Measurements from ENCODE around the gene ZNRD2.

The ZNRD2 gene

GRCh38 chr11:65538915-65539743 is 31.1 kb upstream of the ZNRD2 start:
- DNase-seq: no peak

GRCh38 chr11:65539744-65540289 is 30.5 kb upstream of the ZNRD2 start:
- DNase-seq: no peak

GRCh38 chr11:65540290-65541092 is 29.8 kb upstream of the ZNRD2 start:
- peak; percentile 59 for DNase-seq

- DNase-seq: no peak
These were observed 28.9 kb upstream of the ZNRD2 start for GRCh38 chr11:65541093-65541982.

- no peak for DNase-seq
These were observed 27.4 kb upstream of the ZNRD2 start for GRCh38 chr11:65542738-65543390.

- no peak for DNase-seq
These were observed 24.4 kb upstream of the ZNRD2 start for GRCh38 chr11:65545853-65546216.

GRCh38 chr11:65546217-65546958 is 23.9 kb upstream of the ZNRD2 start:
- peak; percentile 82 for DNase-seq

GRCh38 chr11:65547446-65548125 is 22.7 kb upstream of the ZNRD2 start:
- DNase-seq: no peak

- no peak for DNase-seq
These were observed 21.9 kb upstream of the ZNRD2 start for GRCh38 chr11:65548395-65548794.

GRCh38 chr11:65549096-65549495 is 21.2 kb upstream of the ZNRD2 start:
- DNase-seq: no peak

- no peak for DNase-seq
These were observed 18.5 kb upstream of the ZNRD2 start for GRCh38 chr11:65551572-65552387.

GRCh38 chr11:65552388-65552951 is 17.8 kb upstream of the ZNRD2 start:
- DNase-seq: no peak

GRCh38 chr11:65553301-65554001 is 16.8 kb upstream of the ZNRD2 start:
- no peak for DNase-seq

- no peak for DNase-seq
These were observed 16.0 kb upstream of the ZNRD2 start for GRCh38 chr11:65554057-65554818.

GRCh38 chr11:65554842-65555430 is 15.3 kb upstream of the ZNRD2 start:
- no peak for DNase-seq

GRCh38 chr11:65555693-65556231 is 14.5 kb upstream of the ZNRD2 start:
- no peak for DNase-seq

GRCh38 chr11:65556470-65557279 is 13.6 kb upstream of the ZNRD2 start:
- no peak for DNase-seq

All from NCI-H1048 (cell line).